ENCODE measurements around the gene QRICH2.
"Not testable (repeated sequence)": the region's sequence is repeated elsewhere in the genome, so short reads cannot be mapped to it uniquely, and the experiment has no call there.

The QRICH2 gene

DNA sequence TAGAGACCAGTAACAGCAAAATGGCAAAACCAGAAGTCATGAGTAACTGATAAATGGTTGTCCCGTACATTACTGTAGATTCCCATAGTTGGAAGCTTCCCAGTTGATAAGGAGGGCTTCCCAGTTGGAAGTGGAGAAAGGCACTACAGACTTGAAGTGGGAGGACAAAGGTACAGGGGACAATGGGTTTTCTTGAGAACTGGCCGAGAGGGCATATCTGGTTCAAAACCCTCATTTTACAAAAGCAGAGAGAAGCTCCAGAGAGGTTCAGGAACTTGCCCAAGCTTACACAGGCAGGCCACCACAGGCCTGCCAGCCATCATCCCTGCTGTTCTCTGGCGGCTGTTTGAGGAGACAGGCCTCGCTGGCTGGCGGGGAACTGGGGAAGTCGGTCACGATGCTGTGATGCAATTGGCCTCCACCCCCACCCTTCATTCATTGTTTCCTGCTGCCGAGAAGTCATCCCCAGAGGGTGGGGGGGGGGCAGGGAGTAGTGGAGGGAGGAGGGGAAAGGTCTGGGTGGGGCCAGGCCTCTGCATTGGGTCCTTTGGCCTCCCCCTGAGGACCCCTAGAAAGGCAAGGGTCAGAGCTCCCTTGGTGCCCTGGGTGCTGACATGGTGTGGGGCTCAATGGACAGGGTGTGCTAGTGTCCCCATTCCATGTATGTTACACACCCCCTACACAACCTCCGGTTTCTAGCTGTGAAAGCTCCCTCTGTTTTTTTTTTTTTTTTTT is 39.9 kb downstream of the QRICH2 start:
- DNase-seq (ENCODE audit: low read depth in 1 of 2, low spot score in 1 of 2) = peak; percentile 56 to 75

DNA sequence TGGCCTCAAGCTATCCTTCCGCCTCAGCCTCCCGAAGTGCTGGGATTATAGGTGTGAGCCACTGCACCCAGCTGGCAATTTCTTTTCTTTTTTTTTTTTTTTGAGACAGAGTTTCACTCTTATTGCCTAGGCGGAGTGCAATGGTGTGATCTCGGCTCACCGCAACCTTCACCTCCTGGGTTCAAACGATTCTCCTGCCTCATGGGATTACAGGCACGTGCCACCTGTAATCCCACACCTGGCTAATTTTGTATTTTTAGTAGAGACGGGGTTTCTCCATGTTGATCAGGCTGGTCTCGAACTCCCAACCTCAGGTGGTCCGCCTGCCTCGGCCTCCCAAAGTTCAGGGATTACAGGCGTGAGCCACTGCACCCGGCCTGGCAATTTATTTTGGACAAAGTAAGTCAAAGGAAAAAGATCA is 40.5 kb downstream of the QRICH2 start:
- not testable (repeated sequence) for DNase-seq (ENCODE audit: low read depth in 1 of 2, low spot score in 1 of 2)

DNA sequence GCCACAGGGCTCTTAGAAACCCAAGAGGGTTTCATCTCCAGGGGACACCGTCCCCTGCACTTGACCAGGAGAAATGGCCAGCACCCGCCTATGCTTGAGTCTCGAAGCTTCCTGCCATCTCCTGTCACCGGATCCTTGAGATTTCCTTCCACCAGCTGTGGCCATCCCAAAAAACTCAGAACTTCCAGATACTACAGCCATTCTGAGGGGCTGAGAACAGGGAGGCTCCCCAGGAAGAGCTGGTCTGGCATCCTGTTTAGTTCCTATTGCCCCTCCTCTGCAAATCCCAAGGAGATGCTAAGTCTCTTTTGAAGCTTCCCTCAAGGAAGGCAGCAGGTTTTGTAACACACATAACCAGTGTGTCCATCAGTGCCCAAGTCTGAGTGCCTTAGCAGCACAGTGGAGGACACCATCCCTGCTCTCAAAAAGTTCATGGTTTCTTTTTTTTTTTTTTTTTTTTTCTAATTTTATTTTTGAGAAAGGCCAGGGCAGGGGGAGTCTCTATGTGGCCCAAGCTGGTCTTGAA is 41.0 kb downstream of the QRICH2 start:
- no peak for DNase-seq (ENCODE audit: low read depth in 1 of 2, low spot score in 1 of 2)

DNA sequence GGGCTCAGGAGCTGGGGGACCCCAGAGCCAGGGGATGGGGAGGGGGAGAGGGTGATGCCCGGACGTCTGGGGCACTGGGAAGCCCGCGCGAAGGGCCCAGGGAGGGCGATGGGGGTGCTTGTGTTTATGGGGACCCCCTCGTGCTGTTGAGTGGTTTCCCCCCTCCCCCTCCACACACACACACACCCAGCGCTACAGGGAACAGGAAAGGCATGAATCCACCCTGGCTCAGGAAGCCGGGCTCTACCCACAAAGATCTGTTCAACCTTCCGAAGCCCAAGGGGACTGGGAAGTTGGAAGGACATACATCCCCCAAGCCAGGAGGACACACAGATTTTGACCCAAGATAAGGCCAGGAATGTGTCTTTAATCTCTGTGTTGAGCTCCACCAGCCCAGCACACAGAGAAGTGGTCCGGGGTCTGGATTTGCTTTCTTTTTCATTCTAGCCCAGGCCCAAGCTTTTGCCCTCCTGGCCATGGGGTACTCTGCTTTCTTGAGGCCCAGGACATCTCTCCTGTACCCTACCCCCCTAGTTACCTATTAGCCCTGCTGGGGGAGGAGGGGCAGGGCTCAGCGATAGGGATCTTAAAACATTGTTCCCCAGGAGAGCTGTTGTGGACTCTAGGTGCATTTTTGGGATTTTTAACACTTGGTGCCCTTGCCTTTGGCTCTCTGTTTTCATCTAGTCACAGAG is 41.7 kb downstream of the QRICH2 start:
- DNase-seq (ENCODE audit: low read depth in 1 of 2, low spot score in 1 of 2) = no peak

DNA sequence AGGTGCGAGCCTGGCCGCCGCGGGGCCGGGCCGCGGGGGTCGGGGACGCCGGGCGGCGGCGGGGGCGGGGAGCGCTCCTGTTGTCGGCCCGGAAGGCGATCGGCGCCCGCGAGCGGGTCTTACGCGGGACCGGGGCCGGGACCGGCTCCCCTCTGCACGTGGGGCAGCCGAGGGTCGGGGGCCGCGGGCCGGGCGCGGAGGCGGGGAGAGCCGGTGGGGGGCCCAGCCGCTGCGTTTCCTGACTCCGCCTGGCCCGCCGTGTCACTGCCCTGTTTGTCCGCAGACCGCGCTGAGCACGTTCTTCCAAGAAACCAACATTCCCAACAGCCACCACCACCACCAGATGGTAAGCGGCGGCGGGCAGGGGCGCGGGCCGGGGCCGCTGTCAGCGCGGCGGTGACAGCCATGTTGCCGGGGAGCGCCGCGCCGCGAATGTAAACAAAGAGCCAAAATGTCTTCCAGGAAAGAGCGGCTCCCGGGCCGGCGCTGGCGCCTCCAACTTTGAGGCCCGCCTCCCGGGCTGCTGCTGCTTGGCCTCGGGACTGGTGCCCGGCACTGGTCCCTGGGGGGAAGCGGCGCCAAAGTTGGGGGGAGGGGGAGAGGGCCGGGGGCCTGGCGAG is 42.3 kb downstream of the QRICH2 start:
- no peak for DNase-seq (ENCODE audit: low read depth in 1 of 2, low spot score in 1 of 2)

DNA sequence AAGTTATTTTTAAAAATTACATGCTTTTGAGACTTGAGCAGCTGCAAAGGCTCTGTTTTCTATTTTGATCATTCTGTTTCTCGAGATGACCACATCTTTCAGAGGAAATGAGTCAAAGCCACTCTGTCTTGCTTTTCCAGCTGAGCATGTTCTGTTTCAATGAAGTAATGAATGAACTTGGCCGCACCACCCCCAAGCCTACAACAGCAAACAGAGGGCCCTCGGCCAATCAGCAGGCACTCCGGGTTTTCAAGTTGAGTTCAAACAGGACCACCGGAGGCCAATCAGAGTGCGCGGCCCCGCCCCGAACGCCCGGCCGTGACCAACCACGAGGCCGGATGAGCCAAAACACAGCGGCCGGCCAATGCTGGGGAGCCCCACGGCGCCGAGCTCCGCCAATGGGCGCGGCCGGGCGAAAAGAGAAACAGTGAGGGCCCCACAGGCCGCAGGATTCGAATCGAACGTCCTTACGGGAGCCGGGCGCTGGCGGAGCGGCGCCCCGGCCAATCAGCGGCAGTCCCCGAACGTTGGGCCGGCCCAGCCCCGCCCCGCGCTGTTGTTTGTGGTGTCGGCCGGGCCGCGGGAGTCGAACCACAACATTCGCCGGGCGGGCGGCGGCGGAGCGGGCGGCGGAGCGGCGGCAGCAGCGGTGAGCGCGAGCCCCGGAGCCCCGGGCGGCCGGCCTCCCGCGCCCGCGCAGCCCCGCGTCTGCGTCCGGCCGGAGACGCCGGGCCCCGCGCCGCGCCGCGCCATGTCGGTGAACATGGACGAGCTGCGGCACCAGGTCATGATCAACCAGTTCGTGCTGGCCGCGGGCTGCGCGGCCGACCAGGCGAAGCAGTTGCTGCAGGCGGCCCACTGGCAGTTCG is 43.1 kb downstream of the QRICH2 start, which contains the start of gene UBALD2:
Gene UBALD2 (plus strand): TSS at position 594 of the 869 bp plus-strand sequence. CDS start 158 bp downstream, at position 752.
- DNase-seq (ENCODE audit: low read depth in 1 of 2, low spot score in 1 of 2) = peak; percentile 95 to 98

DNA sequence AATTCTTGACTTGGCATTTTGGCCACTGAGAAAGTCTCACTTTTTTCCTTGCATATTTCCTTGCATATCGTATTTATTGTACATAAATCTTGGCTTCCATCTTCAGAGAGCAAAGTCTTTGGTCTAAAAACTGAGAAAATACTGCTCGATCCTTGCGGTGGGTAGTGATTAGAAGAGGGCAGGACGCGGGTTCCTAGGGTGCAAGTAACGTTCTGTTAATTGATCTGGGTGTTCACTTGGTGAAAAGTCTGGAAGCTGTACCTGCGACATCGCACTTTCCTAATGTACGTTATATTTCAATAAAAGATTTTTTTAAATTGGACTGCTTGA is 43.7 kb downstream of the QRICH2 start:
- DNase-seq (ENCODE audit: low read depth in 1 of 2, low spot score in 1 of 2) = no peak

DNA sequence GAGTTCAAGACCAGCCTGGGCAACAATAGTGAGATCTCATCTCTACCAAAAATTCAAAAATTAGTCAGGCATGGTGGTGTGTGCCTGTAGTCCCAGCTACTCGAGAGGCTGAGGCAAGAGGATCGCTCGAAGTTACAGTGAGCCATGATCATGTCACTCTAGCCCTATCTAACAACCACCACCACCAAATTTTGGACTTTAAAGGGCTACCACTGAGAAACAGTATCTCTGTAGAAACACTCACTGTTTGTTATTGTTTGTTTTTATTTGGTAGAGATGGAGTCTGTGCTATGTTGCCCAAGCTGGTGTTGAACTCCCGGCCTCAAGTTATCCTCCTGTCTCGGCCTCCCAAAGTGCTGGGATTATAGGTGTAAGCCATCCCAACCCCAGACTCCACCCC is 44.2 kb downstream of the QRICH2 start:
- no peak for DNase-seq (ENCODE audit: low read depth in 1 of 2, low spot score in 1 of 2)

DNA sequence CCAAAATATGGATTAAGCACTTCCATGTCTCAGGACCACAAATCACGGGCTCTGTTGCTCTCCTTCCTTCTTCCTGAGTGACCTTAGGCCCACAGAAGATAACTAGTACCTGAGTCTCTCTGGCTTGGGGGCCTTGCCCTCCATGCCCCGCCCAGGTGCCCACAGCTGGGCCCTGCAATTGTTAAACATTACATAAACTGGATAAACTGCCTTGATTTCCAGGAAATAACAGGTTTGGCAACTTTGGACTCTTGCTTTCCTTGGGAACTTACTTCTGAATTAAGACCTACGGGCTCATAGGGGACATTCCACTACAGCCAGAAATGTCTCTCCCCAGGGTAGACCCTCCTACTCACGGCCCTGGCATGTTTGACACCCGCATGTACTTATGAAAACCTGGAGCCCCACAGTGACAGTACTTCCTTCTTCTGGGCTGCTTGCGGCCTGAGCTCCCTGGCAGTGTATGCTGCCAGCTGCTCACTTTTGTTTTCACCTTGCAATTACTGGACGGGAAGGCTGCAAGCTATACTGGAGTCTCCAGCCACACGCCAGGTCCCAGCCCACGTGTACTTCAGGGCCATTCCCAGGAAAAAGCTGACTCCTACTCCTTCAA is 45.2 kb downstream of the QRICH2 start:
- no peak for DNase-seq (ENCODE audit: low read depth in 1 of 2, low spot score in 1 of 2)

DNA sequence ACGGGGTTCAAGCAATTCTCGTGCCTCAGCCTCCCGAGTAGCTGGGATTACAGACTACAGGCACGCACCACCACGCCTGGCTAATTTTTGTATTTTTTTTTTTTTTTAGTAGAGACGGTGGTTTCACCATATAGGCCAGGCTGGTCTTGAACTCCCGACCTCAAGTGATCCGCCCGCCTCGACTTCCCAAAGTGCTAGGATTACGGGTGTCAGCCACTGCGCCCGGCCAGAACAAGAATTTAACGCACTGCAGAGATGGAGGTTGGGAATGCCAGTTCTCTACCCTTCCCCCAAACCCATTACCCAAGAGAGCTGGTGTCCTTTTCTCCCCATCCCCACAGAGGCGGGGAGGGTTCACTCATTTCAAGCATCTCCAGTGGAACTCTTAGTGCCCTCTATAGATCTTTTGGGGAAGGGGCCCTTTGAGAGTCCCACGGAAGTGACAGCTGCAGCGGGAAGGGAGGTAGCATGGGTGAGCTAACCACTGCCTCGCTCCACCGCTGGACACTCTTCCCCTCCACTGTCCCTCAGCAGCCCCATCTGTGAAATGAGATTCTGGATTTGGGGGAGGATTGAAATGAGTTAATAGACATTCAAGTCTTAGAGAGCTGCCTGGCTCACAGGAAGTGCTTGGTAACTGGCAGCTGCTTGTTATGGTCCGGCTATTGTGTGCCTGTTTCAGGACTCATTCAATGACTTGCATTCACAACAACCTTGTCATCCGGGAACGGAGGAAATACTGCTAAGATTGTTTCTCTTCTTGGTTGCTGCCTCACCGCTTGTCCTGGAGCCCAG is 46.5 kb downstream of the QRICH2 start:
- DNase-seq (ENCODE audit: low read depth in 1 of 2, low spot score in 1 of 2) = no peak

DNA sequence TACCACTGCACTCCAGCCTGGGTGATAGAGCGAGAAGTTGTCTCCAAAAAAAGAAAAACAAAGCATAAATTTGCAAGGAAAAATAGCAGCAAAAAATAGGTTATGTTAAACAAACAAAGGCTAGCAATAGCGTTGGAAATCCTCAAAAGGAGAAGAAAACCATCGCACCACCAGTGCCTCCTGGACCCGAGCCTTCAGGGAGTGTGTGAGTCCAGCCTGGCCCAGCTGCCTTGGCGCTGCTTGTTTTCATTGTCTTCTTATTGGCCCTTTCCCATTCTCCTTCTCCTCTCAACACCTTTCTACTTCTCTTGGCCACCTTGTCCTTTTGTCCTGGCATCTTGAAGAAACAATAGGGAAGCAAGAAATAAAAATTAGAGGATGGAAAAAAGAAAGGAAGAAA is 47.4 kb downstream of the QRICH2 start:
- DNase-seq (ENCODE audit: low read depth in 1 of 2, low spot score in 1 of 2) = no peak

DNA sequence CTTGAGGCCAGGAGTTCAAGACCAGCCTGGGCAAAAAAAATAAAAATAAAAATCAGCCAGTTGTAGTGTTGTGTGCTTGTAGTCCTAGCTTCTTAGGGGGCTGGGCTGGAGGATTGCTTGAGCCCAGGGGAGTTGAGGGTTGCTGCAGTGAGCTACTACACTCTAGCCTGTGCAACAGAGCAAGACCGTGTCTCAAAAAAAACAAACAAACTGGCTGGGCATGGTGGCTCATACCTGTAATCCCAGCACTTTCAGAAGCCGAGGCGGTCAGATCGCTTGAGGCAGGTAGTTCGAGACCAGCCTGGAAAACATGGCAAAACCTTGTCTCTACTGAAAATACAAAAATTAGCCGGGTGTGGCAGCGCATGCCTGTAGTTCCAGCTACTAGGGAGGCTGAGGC is 47.9 kb downstream of the QRICH2 start:
- DNase-seq (ENCODE audit: low read depth in 1 of 2, low spot score in 1 of 2) = no peak

DNA sequence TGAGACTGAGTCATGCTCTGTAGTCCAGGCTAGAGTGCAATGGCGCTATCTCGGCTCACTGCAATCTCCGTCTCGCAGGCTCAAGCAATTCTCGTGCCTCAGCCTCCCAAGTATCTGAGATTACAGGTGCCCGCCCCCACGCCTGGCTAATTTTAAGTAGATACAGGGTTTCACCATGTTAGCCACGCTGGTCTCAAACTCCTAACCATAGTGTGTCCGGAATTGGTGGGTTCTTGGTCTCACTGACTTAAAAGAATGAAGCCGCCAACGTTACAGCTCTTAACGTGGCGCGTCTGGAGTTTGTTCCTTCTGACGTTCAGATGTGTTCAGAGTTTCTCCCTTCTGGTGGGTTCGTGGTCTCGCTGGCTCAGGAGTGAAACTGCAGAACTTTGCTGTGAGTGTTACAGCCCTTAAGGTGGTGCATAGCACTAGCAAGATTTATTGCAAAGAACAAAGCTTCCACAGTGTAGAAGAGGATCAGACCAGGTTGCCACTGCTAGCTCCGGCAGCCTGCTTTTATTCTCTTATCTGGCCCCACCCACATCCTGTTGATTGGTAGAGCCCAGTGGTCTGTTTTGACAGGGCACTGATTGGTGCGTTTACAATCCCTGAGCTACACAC is 51.5 kb downstream of the QRICH2 start:
- DNase-seq (ENCODE audit: low read depth in 1 of 2, low spot score in 1 of 2) = not testable (repeated sequence)

DNA sequence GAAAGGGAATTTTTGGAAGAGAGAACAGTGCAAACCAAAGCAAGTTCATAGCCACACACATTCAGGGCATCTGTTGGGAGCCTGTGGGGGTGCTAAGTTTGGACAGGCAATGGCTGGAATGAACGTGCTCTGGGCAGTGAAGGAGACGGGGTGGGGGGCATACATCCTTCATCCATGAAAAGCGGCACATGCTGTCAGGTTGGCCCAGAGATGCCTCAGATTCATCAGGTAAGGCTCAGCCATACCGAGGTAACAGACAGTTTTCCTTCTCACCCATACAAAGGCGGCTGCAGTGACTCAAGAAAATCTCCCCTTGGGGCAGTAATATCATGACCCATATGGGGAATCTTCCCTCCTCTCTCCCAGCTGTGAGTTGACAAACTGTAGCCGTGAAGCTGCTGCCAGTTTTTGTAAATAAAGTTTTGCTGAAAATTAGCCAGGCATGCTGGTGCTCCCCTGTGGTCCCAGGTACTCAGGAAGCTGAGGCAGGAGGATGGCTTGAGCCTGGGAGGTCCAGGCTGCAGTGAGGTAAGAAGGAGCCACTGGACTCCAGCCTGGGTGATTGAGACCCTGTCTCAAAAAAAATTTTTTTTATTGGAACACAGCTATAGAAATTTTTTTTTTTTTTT is 52.2 kb downstream of the QRICH2 start:
- no peak for DNase-seq (ENCODE audit: low read depth in 1 of 2, low spot score in 1 of 2)

DNA sequence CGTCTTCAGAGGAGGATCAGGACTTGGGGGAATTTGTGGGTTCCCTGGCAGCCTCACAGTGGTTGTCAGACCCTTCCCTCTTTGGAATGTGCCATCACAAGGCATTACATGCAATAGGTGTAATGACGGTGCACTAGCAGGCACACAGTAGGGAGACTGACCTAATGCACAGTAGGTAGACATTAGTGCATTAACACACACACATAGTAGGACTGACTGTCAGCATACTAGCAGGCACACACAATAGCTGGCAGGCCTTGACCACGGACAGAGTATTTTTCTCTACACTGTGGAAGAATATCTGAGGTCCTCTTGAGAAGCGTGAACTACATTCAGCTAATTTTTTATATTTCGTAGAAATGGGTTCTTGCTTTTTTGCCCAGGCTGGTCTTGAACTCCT is 53.8 kb downstream of the QRICH2 start:
- no peak for DNase-seq (ENCODE audit: low read depth in 1 of 2, low spot score in 1 of 2)

DNA sequence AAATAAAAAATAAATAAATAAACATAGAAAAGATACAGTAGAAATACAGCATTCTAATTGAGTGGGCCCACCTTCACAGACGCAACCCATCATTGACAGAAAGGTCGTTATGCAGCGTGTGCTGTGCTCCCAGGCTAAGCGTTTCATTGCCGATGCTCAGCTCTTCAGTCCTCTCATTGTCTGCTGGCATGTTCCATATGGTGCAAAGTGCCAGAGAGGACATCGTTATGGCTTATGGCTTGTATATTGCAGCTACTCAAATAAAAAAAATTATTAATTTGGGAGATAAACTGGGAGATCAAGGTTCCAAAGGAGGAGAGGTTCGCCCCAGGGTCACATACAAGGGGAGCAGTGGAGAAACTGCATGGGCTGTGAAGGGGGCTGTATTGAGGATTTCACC is 54.2 kb downstream of the QRICH2 start:
- no peak for DNase-seq (ENCODE audit: low read depth in 1 of 2, low spot score in 1 of 2)

DNA sequence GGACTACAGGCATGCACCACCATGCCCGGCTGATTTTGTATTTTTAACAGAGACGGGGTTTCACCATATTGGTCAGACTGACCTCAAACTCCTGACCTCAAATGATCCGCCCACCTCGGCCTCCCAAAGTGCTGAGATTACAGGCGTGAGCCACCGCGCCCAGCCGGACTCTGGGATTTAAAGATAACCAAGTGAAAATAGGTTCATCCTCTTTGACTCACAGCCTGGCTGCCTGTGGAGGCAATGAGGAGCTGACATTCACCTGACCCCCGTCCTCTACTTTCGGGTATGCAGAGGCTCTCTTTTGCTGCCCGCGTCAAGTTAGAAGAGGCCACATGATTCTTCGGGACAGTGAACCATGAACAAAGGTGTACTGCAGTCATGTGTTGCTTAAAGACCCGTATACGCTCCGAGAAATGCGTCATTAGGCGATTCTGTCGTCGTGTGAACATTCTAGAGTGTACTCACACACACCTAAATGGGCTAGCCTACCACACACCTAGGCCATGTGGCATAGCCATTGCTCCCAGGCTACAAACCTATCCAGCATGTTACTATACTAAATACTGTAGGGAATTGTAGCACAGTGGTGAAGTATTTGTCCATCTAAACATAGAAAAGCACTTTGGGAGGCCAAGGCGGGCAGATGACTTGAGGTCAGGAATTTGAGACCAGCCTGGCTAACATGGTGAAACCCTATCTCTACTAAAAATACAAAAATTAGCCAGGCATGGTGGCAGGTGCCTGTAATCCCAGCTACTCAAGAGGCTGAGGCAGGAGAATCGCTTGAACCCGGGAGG is 54.9 kb downstream of the QRICH2 start:
- not testable (repeated sequence) for DNase-seq (ENCODE audit: low read depth in 1 of 2, low spot score in 1 of 2)
